HCT116 (cell line): Measurements from ENCODE around the gene ZNF543.

Source experiments
- CTCF ChIP-seq, 3 experiments: fragments of 200-600 bp in 1 of 3; sonication (generic) in 1 of 3; IDR thresholded peaks in 2 of 3; conservative IDR thresholded peaks in 1 of 3; 2 replicates each; pipeline ENCODE4 v1.5.1; 2012 to 2017; ENCODE audit warnings: low read depth in 2 of 3, low read length in 2 of 3, antibody characterized with exemption in 1 of 3, borderline replicate concordance in 1 of 3, control low read depth in 1 of 3, mild to moderate bottlenecking in 1 of 3, mixed read lengths in 1 of 3, mixed run types in 1 of 3, moderate library complexity in 1 of 3; ENCODE audit not compliant: insufficient read depth in 1 of 3
- EZH2phosphoT487 ChIP-seq: fragments of 200-600 bp; IDR thresholded peaks from 2 replicates; pipeline ENCODE4 v1.6.1; 2018; ENCODE audit warnings: antibody characterized with exemption, borderline replicate concordance
- POLR2A ChIP-seq: IDR thresholded peaks from 2 replicates; pipeline ENCODE4 v1.7.0; 2011; ENCODE audit warnings: borderline replicate concordance; ENCODE audit not compliant: insufficient read depth, insufficient read length; ENCODE audit errors: extremely low read depth
- POLR2AphosphoS5 ChIP-seq: IDR thresholded peaks from 2 replicates; pipeline ENCODE4 v1.6.1; 2011; ENCODE audit warnings: mild to moderate bottlenecking, low read depth, low read length, moderate library complexity
- RAD21 ChIP-seq: IDR thresholded peaks from 2 replicates; pipeline ENCODE4 v1.6.1; 2012; ENCODE audit warnings: low read depth, mild to moderate bottlenecking
- ZFX ChIP-seq: fragments of 450-650 bp; IDR thresholded peaks from 2 replicates; pipeline ENCODE4 v1.6.1; 2017

- TF ChIP-seq CTCF (IDR thresholded peaks at IDR 0.05 in 2 of 3, conservative IDR thresholded peaks at IDR 0.05 in 1 of 3; ENCODE audit: borderline replicate concordance in 1 of 3, insufficient read depth in 1 of 3, low read depth in 2 of 3, low read length in 2 of 3) (no peak), RAD21 (no peak), EZH2phosphoT487 (no peak), POLR2AphosphoS5 (peak; percentile 77), ZFX (no peak), POLR2A (peak; percentile 22)
Observed at GRCh38 chr19:57362997-57363687, 42.9 kb downstream of the ZNF543 start, which contains the start of the genes TRAPPC2B and ZNF547.
